Eye (tissue), 1 donor: ENCODE results near the gene IL23R.
"Not testable (repeated sequence)": the region's sequence is repeated elsewhere in the genome, so short reads cannot be mapped to it uniquely, and the experiment has no call there.

Source experiments
- DNase-seq: peaks from one replicate; pipeline ENCODE4 v3.0.0-alpha.2; 2015

The IL23R gene

DNA sequence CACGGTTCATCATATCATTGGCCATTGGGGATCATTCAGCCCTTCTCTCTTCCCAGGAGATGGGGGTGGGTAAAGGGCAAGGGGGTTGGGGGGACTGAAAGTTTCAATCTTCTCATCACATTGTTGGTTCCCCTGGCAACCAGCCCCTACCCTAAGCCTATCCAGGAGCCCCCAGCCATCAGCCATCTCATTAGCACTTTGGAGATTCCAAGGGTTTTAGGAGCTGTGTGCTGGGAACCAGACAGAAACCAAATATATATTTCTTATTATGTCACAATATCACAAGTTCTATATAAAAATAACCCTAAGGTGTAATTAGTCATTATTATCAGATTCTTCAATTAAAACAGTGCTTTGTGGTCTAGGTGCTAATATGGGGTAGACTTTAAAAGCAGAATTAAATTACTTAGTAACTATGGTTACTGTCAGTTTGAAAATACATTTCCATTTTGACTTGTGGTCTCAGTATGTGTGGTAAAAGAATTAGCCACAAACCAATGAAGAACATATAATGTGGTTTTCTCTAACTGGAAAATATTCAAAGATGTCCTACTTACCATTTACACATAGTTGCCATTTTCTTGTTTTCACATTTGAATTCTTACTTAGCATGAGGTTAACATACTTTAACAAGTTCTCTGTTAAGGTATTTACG is 28.1 kb downstream of the IL23R start:
- DNase-seq, result no peak

DNA sequence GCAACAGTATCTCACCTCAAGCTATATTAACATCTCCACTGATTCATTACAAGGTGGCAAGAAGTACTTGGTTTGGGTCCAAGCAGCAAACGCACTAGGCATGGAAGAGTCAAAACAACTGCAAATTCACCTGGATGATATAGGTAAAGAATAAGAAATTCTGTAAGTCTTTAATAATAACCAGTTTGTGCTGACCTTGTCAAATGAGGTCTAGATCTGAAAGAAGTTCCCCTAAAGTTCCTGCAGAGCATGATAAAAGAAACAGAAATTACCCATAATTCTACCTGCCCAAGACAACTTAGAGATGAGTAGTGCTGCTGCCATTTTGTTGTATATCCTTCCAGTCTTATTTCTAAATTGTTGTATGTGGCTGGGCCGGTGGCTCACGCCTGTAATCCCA is 34.5 kb downstream of the IL23R start:
- DNase-seq, result no peak

DNA sequence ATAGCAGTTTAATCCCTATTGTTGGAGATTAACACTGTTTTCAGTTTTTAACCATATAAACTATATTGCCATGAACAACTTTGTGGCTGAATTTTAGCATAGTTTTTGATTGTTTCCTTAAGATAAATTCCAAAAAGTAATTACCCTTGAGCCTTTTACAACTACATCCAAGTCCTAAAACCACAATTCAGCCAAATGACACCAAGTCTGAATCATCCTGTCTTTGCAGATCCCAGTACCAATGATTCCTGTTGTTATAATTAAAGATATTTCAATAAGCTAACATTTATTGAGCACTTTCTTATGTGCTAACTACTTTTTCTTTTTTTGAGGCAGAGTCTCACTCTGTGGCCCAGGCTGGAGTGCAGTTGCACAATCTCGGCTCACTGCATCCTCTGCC is 35.6 kb downstream of the IL23R start:
- no peak for DNase-seq

DNA sequence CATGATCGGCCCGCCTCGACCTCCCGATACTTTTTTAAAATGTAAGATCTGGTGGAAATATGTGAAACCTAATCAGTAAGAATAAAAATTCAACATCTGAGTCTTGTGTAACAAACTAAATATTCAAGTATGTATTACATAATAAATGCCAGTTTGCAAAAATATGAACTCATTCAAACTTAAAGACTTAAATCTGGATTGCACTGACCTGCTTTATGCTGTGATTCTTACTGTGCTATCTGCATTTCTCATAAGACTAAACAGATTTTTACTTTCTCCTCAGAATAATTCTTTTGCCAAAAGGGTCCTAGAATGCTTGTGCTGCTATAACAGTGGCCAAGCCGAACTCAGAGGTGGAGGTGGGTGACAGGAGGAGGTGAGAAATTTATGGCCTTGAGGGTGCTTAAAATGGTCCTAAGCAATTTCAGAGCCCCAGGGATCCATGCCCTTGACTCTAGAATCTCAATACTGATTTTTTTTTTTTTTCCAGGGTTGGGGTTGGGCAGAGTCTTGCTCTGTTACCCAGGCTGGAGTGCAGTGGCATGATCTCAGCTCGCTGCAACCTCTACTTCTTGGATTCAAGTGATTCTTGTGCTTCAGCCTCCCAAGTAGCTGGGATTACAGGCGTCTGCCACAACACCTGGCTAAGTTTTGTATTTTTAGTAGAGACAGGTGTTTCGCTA is 38.2 kb downstream of the IL23R start:
- no peak for DNase-seq

DNA sequence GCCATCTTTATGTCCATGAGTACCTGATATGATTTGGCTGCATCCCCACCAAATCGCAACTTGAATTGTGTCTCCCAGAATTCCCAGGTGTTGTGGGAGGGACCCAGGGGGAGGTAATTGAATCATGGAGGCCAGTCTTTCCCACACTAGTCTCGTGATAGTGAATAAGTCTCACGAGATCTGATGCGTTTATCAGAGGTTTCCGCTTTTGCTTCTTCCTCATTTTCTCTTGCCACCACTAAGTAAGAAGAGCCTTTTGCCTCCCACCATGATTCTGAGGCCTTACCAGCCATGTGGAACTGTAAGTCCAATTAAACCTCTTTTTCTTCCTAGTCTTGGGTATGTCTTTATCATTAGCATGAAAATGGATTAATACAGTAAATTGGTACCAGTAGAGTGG is 41.1 kb downstream of the IL23R start:
- DNase-seq, result not testable (repeated sequence)

DNA sequence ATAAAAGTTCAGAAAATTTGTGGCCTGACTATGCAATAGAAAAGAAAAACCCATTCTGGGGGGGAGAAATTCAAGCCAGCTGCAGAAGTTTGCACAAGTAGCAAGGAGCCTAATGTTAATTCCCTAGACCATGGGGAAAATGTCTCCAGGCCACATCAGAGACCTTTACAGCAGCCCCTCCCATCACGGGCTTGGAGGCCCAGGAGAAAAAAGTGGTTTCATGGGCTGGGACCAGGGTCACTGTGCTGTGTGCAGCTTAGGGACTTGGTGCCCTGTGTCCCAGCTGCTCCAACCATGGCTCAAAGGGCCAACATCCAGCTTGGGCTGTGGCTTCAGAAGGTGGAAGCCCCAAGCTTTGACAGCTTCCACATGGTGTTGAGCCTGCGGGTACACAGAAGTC is 42.0 kb downstream of the IL23R start:
- no peak for DNase-seq

DNA sequence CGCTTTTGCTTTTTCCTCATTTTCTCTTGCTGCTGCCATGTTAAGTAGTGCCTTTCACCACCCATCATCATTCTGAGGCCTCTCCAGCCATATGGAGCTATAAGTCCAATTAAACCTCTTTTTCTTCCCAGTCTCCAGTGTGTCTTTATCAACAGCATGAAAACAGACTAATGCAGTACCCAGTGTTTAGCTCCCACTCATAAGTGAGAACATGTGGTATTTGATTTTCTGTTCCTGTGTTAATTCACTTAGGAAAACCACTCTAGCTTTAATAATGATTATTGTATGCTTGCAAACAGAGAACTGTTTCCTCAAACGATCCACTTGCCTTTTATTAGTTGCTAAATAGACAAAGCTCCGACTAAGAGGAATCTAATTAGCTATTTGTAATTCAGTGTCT is 43.3 kb downstream of the IL23R start:
- DNase-seq, result no peak

DNA sequence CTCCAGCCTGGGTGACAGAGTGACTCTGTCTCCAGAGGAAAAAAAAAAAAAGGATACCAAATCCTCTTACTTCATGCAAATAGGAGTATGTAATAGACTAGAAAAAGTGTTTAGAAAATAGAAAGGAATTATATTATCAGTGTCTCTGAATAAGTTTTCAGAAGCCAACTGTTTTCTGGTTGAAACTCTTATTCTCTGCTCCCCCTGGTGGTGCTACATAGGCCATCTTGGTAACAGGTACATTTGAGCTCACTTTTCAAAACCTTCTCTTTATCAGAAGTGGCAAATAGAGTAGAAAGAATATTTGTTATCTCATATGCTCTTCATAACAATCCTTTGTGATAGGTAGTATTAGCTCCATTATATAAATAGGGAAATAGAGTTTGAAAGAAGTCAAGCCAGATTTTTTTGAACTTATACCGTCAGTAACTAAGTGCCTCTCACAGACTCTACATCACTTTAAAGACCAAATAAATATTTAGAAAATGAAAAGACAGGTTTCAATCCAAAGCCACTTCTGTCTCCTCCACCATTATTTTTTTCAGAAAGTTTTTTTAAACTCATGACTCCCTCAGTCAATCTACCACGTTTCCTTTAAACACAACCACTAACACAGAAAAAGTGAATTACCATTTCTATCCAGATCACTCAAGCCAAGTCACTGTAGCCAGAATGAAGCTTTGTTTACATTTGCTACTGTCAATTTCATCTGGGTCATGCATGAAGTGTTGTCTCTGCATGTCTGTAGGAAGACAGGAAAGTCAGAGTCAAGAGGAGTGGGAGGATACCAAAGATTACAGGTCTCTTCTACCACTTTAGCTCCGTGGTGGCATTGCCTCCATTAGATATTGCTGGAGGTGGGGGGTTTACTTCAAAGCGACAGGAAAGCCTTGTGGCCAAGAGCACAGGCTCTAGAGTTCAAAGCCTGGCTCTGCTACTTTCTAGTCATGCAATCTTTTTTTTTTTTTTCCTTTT is 45.6 kb downstream of the IL23R start:
- DNase-seq, result peak; percentile 51

DNA sequence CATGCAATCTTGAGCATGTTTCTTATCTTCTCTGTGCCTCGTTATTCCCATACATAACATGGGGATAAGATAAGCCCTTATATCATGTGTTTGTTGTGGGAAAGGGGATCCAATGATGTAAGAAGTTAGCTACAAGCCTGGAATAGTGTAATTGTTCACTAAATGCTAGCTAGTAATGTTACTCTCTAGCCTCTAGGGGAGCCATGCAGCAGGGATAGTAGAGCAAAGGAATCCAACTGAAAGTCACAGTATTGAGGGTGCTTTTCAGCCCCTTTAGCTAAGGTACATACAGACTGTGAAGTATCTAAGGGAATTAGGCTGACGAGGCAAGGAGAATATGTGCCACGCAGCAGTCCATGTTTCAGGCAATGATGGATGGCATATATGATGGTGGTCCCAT is 46.9 kb downstream of the IL23R start:
- DNase-seq, result no peak

DNA sequence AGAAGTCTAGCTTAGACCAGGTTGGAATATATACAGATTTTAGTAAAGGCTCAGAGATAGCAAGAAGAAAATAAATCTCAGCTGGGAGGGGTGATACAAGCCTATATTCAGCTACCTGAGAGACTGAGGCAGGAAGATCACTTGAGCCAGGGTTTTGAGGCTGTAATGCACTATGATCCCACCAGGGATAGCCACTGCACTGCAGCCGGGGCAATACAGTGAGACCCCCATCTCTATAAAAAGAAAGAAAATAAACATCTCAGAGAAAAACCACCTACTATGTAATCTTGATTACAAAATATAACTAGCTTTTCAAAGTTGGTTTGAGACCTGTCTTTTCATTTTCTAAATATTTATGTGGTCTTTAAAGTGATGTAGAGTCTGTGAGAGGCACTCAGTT is 47.7 kb downstream of the IL23R start:
- DNase-seq, result no peak

DNA sequence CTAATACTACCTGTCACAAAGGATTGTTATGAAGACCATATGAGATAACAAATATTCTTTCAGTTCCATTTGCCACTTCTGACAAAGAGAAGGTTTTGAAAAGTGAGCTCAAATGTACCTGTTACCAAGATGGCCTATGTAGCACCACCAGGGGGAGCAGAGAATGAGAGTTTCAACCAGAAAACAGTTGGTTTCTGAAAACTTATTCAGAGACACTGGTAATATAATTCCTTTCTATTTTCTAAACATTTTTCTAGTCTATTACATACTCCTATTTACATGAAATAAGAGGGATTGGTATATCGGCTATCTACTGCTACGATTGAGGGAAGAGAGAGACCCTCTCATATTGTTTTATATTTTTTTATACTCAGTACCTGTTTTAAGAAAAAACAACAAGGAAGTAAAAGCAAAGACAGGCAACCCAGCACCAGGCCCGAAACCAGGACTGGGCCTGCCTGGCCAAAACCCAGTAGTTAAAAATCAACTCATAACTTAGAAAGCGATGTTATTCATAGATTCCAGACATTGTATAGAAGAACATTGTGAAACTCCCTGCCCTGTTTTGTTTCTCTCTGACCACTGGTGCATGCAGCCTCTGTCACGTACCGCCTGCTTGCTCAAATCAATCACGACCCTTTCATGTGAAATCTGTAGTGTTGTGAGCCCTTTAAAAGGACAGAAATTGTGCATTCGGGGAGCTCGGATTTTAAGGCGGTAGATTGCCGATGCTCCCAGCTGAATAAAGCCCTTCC is 48.3 kb downstream of the IL23R start:
- peak; percentile 27 for DNase-seq

DNA sequence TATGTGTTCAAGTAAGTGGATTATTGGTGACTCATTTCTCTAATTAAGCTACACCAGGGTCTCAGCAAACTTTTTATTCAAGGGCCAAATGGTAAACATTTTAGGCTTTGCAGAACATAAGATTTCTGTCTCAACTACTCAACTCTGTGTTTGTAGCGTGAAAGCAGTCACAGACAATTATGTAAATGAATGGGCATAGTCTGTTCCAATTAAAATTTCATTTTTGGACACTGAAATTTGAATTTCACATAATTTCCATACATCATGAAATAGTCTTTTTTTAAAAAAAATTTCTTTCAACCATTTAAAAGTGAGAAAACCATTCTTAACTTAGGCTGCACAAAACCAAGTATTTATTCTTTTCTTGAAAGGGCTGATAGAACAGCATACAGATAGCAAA is 50.1 kb downstream of the IL23R start:
- no peak for DNase-seq

DNA sequence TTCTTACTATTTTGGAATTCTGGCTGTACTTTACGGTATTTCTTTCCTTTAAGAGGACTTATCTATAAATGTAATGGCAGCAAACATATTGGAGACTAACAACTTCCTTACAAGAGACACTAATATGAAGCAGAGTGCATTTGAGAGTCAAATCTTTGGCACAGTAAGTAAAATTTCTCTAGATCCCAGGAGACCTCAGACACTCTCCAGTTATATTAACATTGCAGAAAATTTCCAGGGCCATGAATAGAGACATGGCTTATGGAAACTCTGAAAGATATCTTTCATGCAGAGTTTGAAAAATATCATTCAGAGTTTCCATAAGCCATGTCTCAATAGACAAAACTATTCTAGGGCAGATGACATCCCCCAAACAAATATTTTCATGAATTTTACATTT is 51.2 kb downstream of the IL23R start:
- peak; percentile 12 for DNase-seq

DNA sequence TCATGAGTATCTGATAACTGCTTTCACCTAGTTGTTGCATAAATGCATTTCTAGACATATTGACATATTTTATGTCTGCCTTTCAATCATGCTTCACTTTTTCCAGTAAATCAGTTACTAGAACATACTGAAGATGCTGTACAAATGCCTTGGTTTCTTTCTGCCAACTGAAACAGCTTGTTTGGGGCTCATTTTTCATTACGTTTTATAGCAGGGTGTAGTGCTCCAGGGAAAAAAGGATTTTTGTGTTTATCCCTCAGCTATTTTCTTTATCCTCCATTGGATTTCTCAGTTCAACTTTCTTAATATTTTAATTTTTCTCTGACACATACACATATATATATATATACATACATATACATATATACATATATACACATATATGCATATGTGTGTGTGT is 51.7 kb downstream of the IL23R start:
- no peak for DNase-seq

DNA sequence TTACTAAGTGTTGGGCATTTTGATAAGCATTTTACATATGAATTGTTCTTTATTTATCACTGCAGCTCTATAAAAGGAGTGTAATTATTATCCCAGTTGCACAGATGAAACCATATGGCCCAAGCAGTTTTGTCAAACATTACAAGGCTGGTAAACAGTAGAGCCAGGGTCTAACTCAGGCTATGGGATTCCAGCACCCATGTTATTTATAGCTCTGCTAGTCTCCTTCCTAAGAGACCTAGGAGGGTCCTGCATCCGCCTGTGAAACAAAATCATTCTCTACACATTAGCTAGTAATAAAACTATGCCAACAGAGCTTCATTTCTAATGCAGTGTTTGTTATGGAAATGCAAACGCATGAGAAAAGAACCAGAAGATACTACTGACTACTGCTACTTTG is 58.6 kb downstream of the IL23R start:
- no peak for DNase-seq

DNA sequence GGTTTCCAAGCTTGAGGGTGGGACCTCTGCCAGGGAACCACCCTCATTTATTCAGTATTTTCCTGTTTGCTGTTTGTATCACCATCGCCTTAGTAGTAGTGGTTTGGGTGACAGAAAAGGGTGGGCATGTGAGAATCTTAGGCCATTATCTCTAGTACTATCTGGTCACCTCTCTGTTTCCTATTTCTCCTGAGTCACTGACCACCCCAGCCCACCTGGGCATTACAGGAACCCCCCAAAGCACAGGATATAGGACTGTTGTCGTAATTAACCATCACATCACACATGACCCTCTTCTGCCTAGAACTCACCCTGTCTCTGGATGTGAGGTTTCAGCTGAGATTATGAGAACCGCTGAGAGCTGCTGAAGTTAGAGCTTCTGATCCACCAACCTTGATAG is 60.4 kb downstream of the IL23R start:
- no peak for DNase-seq

DNA sequence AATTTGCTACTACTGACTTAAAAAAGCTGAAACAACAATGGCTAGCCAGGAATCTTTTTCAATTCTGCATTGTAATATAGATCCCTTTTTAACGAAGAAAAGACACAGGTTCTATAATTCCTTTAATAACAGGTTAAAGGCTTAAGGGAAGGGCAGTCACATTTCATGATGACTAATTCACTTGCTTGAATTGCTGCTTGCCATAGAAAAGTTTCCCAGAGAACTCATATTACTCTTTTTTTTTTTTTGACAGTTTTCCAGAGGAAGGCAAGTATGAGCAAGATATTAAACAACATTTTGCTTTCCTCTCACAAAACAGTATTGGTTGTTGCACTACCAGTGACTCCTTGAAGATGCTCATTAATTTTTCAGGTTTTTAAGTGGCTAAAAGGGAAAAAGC is 60.9 kb downstream of the IL23R start:
- DNase-seq, result no peak

DNA sequence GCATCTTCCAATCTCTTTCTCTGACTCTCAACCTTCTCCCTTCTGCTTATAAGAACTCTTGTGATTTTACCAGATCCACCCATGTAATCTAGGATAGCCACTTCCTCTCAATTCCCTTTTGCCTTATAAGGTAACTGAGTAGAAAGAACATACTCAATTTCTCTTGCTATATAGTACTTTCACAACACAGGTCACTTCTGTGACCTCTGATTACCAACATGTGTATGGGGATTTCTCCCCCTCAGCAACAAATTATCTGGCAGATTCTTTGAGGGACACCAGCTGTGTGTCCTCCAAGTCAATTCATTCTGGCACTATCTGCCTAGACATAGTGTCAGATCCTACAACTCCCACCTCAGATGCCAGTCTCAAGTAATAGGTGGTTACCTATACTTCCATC is 62.5 kb downstream of the IL23R start:
- no peak for DNase-seq

DNA sequence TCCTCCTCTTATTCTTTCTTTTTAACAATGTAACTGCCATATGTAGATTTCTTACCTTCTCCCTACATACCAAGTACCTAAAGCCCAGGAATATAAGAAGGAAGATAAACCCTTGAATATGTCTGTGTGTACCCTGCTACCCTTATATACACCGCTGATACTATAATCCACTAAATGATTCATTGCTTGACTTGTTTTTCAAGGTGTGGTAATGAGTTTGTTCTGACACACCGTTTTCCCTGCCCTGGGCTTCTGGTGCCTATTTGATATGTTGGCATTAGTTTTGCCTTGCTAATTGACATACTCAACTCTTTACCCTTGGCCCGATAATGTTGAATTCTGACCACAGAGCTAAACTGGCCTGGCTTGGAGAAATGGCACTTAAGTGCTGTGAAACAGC is 64.3 kb downstream of the IL23R start:
- DNase-seq, result no peak

DNA sequence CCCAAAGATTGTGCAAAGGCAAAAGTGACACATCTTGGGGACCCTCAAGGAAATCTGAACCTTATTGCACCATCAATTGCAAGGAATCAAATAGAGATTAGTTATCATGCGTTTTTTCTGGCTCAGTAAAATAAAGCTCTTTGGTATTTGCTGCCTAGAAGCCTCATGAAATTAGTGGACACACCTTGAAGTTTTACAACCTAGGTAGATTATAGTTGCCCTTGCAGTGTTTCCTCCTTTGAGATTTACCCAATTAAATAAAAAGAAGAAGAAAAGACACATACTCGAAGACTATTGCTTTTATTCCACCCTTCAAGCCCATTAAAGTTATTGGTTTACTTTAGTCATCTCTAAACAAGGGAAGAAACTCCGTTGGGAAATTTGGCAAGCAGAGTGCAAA is 70.0 kb downstream of the IL23R start:
- DNase-seq, result no peak

DNA sequence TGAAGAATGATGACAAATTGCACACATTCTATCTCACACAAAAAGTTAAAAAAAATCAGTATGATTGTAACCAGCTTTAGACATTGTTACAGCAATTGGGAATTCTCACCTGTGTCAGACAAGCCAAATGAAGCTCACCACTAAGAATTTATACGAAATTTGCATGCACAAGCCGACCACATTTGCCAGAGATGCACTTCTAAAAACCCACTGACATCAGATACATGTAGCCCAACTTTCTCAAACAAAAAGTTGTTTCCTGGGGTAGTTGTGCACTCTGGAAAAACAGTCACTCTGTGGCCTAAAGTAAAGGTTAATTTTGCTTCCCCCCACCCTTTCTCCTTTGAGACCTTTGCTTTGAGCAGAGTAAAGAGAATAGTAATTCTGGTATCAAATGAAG is 73.5 kb downstream of the IL23R start:
- DNase-seq, result no peak

DNA sequence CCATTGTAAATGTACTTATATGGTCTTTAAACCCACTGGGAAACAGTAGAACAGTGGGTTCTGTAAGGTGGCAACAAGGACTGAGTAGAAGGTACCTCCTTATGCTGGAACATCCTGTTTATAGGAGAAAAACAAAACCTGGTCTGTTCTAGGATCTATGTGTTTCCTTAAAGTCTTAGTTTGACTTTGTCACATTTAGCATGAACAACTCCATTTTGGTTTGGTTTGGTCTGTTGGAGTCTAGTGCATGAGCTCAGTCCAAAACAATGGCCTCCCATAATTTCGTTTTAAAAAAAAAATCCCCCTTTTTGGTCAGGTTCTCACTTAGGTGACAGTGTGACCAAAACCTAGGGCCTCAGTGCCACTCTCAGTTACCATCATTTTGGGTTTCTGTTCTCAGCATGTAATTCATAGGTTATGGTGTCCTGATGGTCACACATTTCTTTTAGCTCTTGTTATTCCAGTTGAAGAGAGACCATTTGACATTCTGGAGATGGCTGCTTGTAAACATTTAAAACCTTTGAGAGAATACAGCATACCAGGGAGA is 75.0 kb downstream of the IL23R start:
- no peak for DNase-seq

DNA sequence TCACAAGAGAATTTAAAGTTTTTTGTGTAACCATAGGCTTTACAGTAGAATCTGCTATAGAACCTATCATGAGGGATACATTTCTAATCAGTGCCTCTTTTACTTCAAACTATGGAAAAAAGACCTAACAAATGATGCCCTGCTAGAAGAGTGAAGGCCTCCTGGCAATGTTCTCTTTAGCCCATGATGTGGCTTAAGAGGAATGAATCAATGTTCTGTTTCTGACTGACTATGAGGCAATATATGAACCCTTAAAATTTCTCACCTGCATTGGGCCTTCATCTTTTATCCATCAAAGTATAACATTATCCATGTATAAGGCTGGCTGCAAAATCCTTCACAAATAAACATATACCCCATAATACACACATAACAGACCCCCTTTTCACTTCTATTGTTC is 75.8 kb downstream of the IL23R start:
- no peak for DNase-seq
